Stimulated activated CD8-positive, alpha-beta memory T cell treated with anti-CD3 and anti-CD28 coated beads, Interleukin-7, amount 100 ng/mL, for 4 hours (primary cell): ENCODE data around the gene CYP4F8.

Experiments
- DNase-seq, 2 donors: peaks; one replicate each; pipeline ENCODE4 v3.0.0-alpha.2; 2020; ENCODE audit warnings: low read depth in 2 of 2

The CYP4F8 gene

DNA sequence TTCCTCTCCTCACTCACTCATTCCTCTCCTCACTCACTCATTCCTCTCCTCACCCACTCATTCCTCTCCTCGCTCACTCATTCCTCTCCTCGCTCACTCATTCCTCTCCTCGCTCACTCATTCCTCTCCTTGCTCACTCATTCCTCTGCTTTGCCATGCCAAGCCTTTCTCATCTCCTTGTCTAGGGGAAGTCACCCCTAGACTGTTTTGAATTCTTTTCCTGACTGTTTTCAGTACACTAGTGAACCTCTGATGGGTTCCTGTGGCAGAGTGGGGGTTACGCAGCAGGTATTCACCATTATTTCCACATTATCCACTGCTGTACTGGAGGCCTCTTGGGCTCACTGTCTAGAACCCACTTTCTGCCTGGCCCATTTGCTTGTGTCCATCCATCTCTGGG is 1.2 kb downstream of the CYP4F8 start:
- DNase-seq = no peak

GRCh38 chr19:15616627-15617270 is 1.7 kb downstream of the CYP4F8 start:
- DNase-seq = no peak

DNA sequence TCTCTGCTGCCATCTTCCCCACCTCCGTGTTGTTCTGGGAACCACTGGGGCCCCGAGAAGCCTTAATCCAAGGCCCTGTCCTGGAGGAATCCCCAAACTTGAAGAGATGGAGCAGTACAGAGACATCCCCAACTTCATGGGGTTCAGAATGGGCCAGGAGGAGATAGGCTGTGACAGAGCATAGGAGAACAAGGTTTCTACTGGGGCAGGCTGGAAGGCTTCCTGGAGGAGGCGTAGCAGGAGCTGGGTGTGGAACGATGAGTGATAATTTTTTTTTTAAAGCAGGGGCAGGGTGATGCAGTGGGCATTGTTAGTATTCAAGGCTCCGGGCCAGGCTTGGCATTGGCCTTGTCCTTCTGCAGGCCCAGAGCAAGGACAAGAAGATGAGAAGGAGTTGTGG is 3.3 kb downstream of the CYP4F8 start:
- no peak for DNase-seq

DNA sequence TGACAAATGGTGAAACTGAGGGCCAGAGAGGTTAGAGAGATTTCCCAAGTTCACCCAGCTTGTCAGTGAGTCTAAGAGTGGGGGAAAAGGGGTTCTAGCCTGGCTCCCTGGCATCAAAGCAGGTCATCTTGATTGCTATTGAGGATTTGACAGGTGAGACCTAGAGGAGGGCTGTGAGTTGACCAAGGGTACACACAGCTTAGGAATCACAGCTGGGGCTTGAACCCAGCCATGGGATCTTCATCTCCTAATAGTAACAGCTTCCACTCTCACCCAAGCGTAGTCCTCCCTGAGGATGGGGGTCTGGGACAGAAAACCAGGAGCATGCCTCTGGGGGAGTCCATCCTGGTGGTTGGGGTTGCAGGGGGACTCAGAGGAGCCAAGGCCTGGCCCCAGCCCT is 6.8 kb downstream of the CYP4F8 start:
- no peak for DNase-seq

DNA sequence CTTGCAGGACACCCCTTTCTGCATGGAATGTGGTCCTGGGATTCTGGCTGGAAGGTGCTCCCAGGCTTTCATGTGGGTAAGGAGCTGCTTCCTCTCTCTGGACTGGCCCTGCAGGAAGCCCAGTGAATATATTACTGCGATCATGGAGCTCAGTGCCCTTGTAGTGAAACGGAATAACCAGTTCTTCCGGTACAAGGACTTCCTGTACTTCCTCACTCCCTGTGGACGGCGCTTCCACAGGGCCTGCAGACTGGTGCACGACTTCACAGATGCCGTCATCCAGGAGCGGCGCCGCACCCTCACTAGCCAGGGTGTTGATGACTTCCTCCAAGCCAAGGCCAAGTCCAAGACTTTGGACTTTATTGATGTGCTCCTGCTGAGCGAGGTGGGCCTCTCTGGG is 8.0 kb downstream of the CYP4F8 start:
- DNase-seq = no peak

- DNase-seq = no peak
Observed at GRCh38 chr19:15623711-15624318, 8.8 kb downstream of the CYP4F8 start.

DNA sequence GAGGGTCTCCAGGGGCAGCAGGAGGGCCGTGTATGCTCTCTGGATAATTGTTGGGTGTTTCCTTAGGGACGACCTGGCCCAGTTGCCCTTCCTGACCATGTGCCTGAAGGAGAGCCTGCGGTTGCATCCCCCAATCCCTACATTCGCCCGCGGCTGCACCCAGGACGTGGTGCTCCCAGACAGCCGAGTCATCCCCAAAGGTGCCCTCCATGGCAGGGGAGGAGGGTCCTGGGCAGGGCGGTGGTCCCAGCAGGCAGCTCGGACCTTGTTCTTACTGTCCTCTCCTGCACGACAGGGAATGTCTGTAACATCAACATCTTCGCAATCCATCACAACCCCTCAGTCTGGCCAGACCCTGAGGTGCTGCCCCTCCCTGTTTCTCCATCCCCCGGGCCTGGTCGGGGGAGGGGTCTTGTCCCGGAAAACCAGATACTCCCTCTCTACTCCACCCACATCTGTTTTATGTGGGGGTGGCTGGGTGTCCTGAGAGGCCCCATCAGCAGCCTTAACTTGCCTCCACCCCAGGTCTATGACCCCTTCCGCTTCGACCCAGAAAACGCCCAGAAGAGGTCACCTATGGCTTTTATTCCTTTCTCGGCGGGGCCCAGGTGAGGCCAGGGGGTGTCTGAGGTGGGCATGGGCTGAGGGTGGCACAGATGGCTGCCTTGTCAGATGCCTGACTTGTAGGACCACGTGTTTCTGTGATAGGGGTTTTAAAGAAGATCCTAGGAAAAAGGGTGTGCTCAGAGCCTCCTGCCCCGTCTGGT is 13.4 kb downstream of the CYP4F8 start:
- DNase-seq = no peak

GRCh38 chr19:15629003-15629880 is 14.2 kb downstream of the CYP4F8 start:
- peak; percentile 72 to 75 for DNase-seq

- peak in 1 of 2 donors; percentile 9 for DNase-seq
Observed at GRCh38 chr19:15631817-15632216, 16.8 kb downstream of the CYP4F8 start.

GRCh38 chr19:15633082-15633835 is 18.2 kb downstream of the CYP4F8 start:
- no peak for DNase-seq

DNA sequence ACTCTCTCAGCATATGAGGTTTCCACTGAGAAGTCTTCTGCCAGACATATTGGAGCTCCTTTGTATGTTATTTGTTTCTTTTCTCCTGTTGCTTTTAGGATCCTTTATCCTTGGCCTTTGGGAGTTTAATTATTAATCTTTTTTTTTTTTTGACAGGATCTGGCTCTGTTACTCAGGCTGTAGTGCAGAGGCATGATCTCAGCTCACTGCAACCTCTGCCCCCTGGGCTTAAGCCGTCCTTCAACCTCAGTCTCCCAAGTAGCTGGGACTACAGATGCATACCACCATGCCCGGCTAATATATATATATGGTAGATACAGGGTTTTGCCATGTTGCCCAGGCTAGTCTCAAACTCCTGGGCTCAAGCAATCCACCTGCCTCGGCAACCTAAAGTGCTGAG is 19.1 kb downstream of the CYP4F8 start:
- no peak for DNase-seq

- DNase-seq = no peak
Observed at GRCh38 chr19:15635016-15635805, 20.2 kb downstream of the CYP4F8 start.

- no peak for DNase-seq
Observed at GRCh38 chr19:15636026-15636425, 21.0 kb downstream of the CYP4F8 start.

DNA sequence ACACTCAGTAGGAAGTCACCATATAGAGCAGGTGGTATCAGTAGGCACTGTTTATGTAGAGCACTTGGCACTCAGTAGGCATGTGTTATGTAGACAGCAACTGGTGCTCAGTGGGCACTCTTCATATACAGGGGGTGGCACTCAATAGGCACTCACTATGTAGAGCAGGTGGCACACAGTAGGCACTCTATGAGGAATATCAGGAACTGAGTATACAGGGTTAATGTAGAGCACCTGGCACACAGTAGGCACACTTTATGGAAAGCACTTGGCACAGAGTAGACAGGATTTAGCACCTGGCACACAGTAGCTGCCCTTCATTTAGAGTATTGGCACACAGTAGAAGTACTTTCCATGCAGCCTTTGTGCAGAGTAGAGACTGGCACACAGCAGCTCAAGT is 24.6 kb downstream of the CYP4F8 start:
- DNase-seq = no peak

GRCh38 chr19:15640294-15640903 is 25.4 kb downstream of the CYP4F8 start, which contains the start of gene CYP4F3:
Gene CYP4F3 (plus strand): TSS chr19:15640897. CDS start chr19:15641416, 519 bp downstream.
- no peak for DNase-seq

DNA sequence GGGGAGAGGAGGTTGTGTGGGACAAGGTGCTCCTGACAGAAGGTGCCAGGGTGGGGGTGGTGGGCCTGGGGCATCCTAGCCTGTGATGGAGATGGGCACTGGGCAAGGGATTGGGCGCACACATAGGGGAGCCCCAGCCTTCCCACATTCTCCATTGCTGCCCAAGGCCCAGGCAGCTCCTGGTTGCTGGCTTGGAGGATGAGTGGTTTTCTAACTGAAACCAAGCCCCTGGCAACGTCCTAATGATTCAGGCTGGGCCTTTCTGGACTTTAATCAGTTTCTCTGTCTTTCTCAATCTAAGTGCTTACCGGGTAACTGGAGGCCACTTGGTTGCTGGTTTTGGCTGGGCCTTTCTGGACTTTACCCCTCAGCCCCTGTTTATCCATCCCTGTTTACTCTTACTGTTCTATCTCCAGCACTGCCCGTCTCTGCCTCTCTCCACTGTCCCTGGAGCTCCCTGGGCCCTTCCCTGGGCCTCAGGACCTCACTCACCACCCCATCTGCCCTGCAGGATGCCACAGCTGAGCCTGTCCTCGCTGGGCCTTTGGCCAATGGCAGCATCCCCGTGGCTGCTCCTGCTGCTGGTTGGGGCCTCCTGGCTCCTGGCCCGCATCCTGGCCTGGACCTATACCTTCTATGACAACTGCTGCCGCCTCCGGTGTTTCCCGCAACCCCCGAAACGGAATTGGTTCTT is 26.0 kb downstream of the CYP4F8 start:
- DNase-seq = no peak

- no peak for DNase-seq
Observed at GRCh38 chr19:15641901-15642491, 27.0 kb downstream of the CYP4F8 start.

- no peak for DNase-seq
Observed at GRCh38 chr19:15642807-15643206, 27.8 kb downstream of the CYP4F8 start.

DNA sequence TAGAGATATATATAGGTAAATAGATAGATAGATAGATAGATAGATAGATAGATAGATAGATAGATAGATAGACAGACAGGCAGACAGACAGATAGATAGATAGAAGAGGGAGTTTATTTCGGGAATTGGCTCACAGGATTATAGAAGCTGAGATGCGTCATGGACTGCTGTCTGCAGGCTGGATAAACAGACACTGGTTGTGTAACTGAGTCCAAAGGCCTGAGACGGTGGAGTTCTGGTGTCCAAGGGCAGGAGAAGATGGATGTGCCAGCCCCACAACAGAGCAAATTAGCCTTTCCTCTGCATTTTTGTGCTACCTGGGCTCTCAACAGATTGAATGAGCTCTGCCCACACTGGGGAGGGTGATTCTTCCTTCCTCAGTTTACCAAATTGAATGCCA is 28.4 kb downstream of the CYP4F8 start:
- no peak for DNase-seq
